ENCODE measurements around the gene KDM4F. TPM values are rescaled to one million over a fixed set of nuclear protein-coding genes. Genes with fewer than 3 reads are reported as not detected.
A peak's percentile ranks its signal among the peaks of the same experiment; 100 is the strongest.
"Not testable (repeated sequence)": the region's sequence is repeated elsewhere in the genome, so short reads cannot be mapped to it uniquely, and the experiment has no call there.

Gene KDM4F
- total and polyA plus RNA-seq, 2 donors (not counting 1 experiment from before 2014, with no cell fraction given) = not detected

DNA sequence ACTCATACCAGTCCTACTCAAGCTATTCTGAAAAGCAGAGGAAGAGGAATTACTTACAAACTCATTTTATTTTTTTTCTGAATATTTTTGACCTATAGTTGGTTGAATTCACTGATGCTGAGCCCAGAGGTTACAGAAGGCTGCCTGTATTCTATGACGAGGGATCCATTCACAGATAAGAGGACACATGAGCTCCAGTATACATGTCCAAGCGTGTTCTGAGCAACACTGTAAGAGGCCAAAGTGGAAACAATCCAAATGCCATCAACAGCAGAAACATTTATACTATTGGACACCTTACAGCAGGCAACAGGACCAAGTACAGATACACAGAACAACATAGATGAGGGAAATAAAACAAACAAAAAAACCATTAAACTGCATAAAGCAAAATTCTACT is 13.9 kb upstream of the KDM4F start:
- TF ChIP-seq EZH2 (IDR thresholded peaks at IDR 0.05; ENCODE audit: low read length, missing control alignments) = no peak
- no peak for TF ChIP-seq CTCF (conservative IDR thresholded peaks at IDR 0.05 in 1 of 2, IDR thresholded peaks at IDR 0.05 in 1 of 2; ENCODE audit: low read depth in 1 of 2, low read length in 2 of 2)

DNA sequence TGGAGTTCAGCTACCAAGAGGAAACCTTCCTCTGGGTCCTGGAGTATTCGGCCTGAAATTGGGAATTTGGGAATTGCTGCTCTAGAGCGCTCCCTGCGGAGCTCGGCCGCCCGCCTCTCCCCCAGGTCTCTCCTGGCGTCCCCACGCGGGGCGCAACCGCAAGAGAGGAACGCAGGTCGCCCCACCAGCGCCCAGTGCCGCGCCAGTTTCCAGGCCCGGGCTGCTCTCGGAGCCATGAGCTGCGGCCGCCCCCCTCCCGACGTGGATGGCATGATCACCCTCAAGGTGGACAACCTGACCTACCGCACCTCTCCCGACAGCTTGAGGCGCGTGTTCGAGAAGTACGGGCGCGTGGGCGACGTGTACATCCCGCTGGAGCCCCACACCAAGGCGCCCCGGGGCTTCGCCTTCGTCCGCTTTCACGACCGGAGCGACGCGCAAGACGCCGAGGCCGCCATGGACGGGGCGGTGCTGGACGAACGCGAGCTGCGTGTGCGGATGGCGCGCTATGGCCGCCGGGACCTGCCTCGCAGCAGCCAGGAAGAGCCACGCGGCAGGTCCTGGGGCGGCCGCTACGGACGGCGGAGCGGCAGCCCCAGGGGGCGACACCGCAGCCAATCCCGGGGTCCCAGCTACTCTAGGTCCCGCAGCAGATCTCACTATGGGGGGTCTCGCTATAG is 11.7 kb upstream of the KDM4F start:
- not testable (repeated sequence) for H3K79me2 ChIP-seq (ENCODE audit: control insufficient read depth, insufficient read depth, low read length); H3K4me2 ChIP-seq (ENCODE audit: extremely low read depth, insufficient read depth, low read length); H3K9me3 ChIP-seq (ENCODE audit: control insufficient read depth, insufficient read depth, low read depth, low read length); H3K9ac ChIP-seq (ENCODE audit: insufficient read depth, low read length); H3K4me1 ChIP-seq (ENCODE audit: control insufficient read depth, extremely low read depth, insufficient read depth, low read length); H3K36me3 ChIP-seq (ENCODE audit: control insufficient read depth, insufficient read depth, low read length); H2AFZ ChIP-seq (ENCODE audit: low read length); H3K27me3 ChIP-seq (ENCODE audit: control insufficient read depth, insufficient read depth, low read length); H3K27ac ChIP-seq (ENCODE audit: insufficient read depth, low read length); H4K20me1 ChIP-seq (ENCODE audit: control insufficient read depth, extremely low read depth, insufficient read depth, low read length)
- DNase-seq (ENCODE audit: low read depth in 2 of 2) = peak; percentile 6 to 13
- peak overlapping the region in 1 of 4 experiments; percentile 29 for H3K4me3 ChIP-seq (replicated peaks in 1 of 4; ENCODE audit: control extremely low read depth in 1 of 4, insufficient read depth in 1 of 4, low read depth in 3 of 4, low read length in 4 of 4)
- peak in 1 of 2 donors; percentile 3 for TF ChIP-seq CTCF (conservative IDR thresholded peaks at IDR 0.05 in 1 of 2, IDR thresholded peaks at IDR 0.05 in 1 of 2; ENCODE audit: low read depth in 1 of 2, low read length in 2 of 2)

More for the DNA sequence above, 13.9 kb upstream of the KDM4F start:
- Histone ChIP-seq H3K4me1 (ENCODE audit: control insufficient read depth, extremely low read depth, insufficient read depth, low read length) (no peaks in the 10 kb centered on the region), H3K4me3 (replicated peaks in 1 of 4; ENCODE audit: control extremely low read depth in 1 of 4, insufficient read depth in 1 of 4, low read depth in 3 of 4, low read length in 4 of 4) (no peak overlapping the region), H3K27me3 (ENCODE audit: control insufficient read depth, insufficient read depth, low read length) (peaks cover 3% of the 10 kb centered on the region), H3K9ac (ENCODE audit: insufficient read depth, low read length) (no peak overlapping the region), H3K79me2 (ENCODE audit: control insufficient read depth, insufficient read depth, low read length) (no peaks in the 10 kb centered on the region), H4K20me1 (ENCODE audit: control insufficient read depth, extremely low read depth, insufficient read depth, low read length) (no peaks in the 10 kb centered on the region), H3K4me2 (ENCODE audit: extremely low read depth, insufficient read depth, low read length) (no peak overlapping the region), H3K9me3 (ENCODE audit: control insufficient read depth, insufficient read depth, low read depth, low read length) (no peaks in the 10 kb centered on the region), H3K36me3 (ENCODE audit: control insufficient read depth, insufficient read depth, low read length) (no peaks in the 10 kb centered on the region), H2AFZ (ENCODE audit: low read length) (no peak overlapping the region), H3K27ac (ENCODE audit: insufficient read depth, low read length) (no peak overlapping the region)
- no peak for DNase-seq (ENCODE audit: low read depth in 2 of 2)

GRCh38 chr11:95042239-95042638 is 7.0 kb upstream of the KDM4F start:
- H2AFZ ChIP-seq (ENCODE audit: low read length) = no peak overlapping the region
- no peaks in the 10 kb centered on the region for H3K36me3 ChIP-seq (ENCODE audit: control insufficient read depth, insufficient read depth, low read length)
- no peak overlapping the region for H3K9ac ChIP-seq (ENCODE audit: insufficient read depth, low read length)
- no peaks in the 10 kb centered on the region for H3K79me2 ChIP-seq (ENCODE audit: control insufficient read depth, insufficient read depth, low read length)
- no peaks in the 10 kb centered on the region for H3K4me1 ChIP-seq (ENCODE audit: control insufficient read depth, extremely low read depth, insufficient read depth, low read length)
- no peak for TF ChIP-seq CTCF (conservative IDR thresholded peaks at IDR 0.05 in 1 of 2, IDR thresholded peaks at IDR 0.05 in 1 of 2; ENCODE audit: low read depth in 1 of 2, low read length in 2 of 2)
- H3K27ac ChIP-seq (ENCODE audit: insufficient read depth, low read length) = no peak overlapping the region
- no peak overlapping the region for H3K4me3 ChIP-seq (replicated peaks in 1 of 4; ENCODE audit: control extremely low read depth in 1 of 4, insufficient read depth in 1 of 4, low read depth in 3 of 4, low read length in 4 of 4)
- H4K20me1 ChIP-seq (ENCODE audit: control insufficient read depth, extremely low read depth, insufficient read depth, low read length) = no peaks in the 10 kb centered on the region
- H3K4me2 ChIP-seq (ENCODE audit: extremely low read depth, insufficient read depth, low read length) = no peak overlapping the region
- H3K27me3 ChIP-seq (ENCODE audit: control insufficient read depth, insufficient read depth, low read length) = peaks cover 23% of the 10 kb centered on the region
- DNase-seq (ENCODE audit: low read depth in 2 of 2) = no peak
- H3K9me3 ChIP-seq (ENCODE audit: control insufficient read depth, insufficient read depth, low read depth, low read length) = no peaks in the 10 kb centered on the region

Measured in fibroblast of lung (primary cell).